K562 treated with DMSO at 1 percent for 4 hours (cell line): ENCODE data around the gene SNRPB2. TPM values are rescaled to one million over a fixed set of nuclear protein-coding genes. Genes with fewer than 3 reads are reported as not detected.

Source experiments
- total RNA-seq: library from RNA; unstranded; fragments of 300-600 nt; gene quantifications from 2 replicates; pipeline ENCODE4 v1.2.3, GENCODE V29; 2022; ENCODE audit not compliant: insufficient read depth

The SNRPB2 gene
- 27.0 and 34.4 TPM in 2 replicates for total RNA-seq

GRCh38 chr20:16729565-16730460, at the start of gene SNRPB2:
TSS of gene SNRPB2 (plus strand) at chr20:16730026. CDS start at chr20:16731703, 1,677 bp downstream.

GRCh38 chr20:16748308-16748900, 18.6 kb downstream of the SNRPB2 start, which contains the start of gene OTOR:
TSS of gene OTOR (plus strand) at chr20:16748358. CDS start at chr20:16748402, 44 bp downstream.

Other genes with a start within 250 kb of the SNRPB2 start
- gene KIF16B, start 156.6 kb upstream of the SNRPB2 start, total RNA-seq = 4.6 and 10.5 TPM in 2 replicates
- gene OTOR, start 18.3 kb downstream of the SNRPB2 start, total RNA-seq = not detected in 2 replicates